ENCODE data around the gene CYP1A2.
A peak's percentile ranks its signal among the peaks of the same experiment; 100 is the strongest.

The CYP1A2 gene

GRCh38 chr15:74790080-74790916 is 41.7 kb downstream of the CYP1A2 start:
- no peak for DNase-seq

GRCh38 chr15:74791007-74791406 is 42.4 kb downstream of the CYP1A2 start:
- no peak for DNase-seq

- DNase-seq: no peak
Observed at GRCh38 chr15:74791667-74792066, 43.0 kb downstream of the CYP1A2 start.

- DNase-seq: no peak
Observed at GRCh38 chr15:74792227-74793016, 43.8 kb downstream of the CYP1A2 start.

GRCh38 chr15:74793135-74794028 is 44.7 kb downstream of the CYP1A2 start:
- DNase-seq: no peak

- no peak for DNase-seq
Observed at GRCh38 chr15:74794248-74794969, 45.8 kb downstream of the CYP1A2 start.

- DNase-seq: no peak
Observed at GRCh38 chr15:74794970-74795349, 46.3 kb downstream of the CYP1A2 start.

GRCh38 chr15:74795966-74796625 is 47.5 kb downstream of the CYP1A2 start:
- DNase-seq: no peak

- DNase-seq: no peak
Observed at GRCh38 chr15:74798388-74799254, 50.0 kb downstream of the CYP1A2 start.

GRCh38 chr15:74799255-74799855 is 50.7 kb downstream of the CYP1A2 start:
- DNase-seq: no peak

- DNase-seq: peak; percentile 34 to 35
Observed at GRCh38 chr15:74799856-74800558, 51.4 kb downstream of the CYP1A2 start.

GRCh38 chr15:74800559-74801094 is 52.0 kb downstream of the CYP1A2 start:
- no peak for DNase-seq

GRCh38 chr15:74801311-74801997 is 52.8 kb downstream of the CYP1A2 start:
- DNase-seq: no peak

- no peak for DNase-seq
Observed at GRCh38 chr15:74802290-74802689, 53.6 kb downstream of the CYP1A2 start.

- DNase-seq: no peak
Observed at GRCh38 chr15:74802862-74803447, 54.3 kb downstream of the CYP1A2 start.

- no peak for DNase-seq
Observed at GRCh38 chr15:74804935-74805334, 56.3 kb downstream of the CYP1A2 start.
